DND-41 (cell line): Measurements from ENCODE around the gene WNK1.

Source experiments
- EZH2 ChIP-seq: IDR thresholded peaks from 3 replicates; pipeline ENCODE4 v1.6.1; 2012; ENCODE audit warnings: borderline replicate concordance, low read depth, mild to moderate bottlenecking, moderate library complexity, low read length, inconsistent platforms; ENCODE audit not compliant: severe bottlenecking
- TF ChIP-seq, protein P1 (sequence below): IDR thresholded peaks from 2 replicates; pipeline ENCODE4 v1.5.1; 2012; ENCODE audit warnings: borderline replicate concordance, low read length, moderate library complexity, mild to moderate bottlenecking; ENCODE audit not compliant: poor library complexity, severe bottlenecking; ENCODE audit errors: extremely low read depth

DNA sequence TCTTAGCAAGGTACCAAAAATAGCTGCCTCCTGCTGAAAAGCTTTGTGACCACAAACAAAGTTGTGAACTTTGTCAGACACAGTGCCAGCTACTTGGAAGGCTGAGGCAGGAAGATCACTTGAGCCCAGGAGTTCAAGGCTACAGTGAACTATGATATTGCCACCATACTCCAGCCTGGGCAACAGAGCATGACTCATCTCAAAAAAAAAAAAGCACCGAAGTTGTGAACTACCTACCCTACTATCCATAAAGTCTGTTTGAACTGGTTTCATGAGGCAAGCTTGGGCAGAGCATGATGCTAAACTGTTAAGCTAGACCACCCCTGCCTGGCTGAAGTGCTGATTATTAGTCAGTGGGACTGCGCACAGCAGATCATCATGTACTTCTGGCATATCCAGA lies 121.6 kb downstream of the WNK1 start:
- TF ChIP-seq, protein P1, sequence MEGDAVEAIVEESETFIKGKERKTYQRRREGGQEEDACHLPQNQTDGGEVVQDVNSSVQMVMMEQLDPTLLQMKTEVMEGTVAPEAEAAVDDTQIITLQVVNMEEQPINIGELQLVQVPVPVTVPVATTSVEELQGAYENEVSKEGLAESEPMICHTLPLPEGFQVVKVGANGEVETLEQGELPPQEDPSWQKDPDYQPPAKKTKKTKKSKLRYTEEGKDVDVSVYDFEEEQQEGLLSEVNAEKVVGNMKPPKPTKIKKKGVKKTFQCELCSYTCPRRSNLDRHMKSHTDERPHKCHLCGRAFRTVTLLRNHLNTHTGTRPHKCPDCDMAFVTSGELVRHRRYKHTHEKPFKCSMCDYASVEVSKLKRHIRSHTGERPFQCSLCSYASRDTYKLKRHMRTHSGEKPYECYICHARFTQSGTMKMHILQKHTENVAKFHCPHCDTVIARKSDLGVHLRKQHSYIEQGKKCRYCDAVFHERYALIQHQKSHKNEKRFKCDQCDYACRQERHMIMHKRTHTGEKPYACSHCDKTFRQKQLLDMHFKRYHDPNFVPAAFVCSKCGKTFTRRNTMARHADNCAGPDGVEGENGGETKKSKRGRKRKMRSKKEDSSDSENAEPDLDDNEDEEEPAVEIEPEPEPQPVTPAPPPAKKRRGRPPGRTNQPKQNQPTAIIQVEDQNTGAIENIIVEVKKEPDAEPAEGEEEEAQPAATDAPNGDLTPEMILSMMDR: no peak
- TF ChIP-seq EZH2: no peak
